Duodenal mucosa (tissue), 2 donors: Measurements from ENCODE around the gene TMEM217.

Source experiments
- H3K27ac ChIP-seq: one replicate; pipeline ENCODE4 v1.7.0; 2013; ENCODE audit warnings: low read depth, low read length
- H3K27me3 ChIP-seq, 2 donors: one replicate each; pipeline ENCODE4 v1.7.0; 2013; ENCODE audit warnings: low read length in 2 of 2, control low read depth in 1 of 2; ENCODE audit not compliant: insufficient read depth in 2 of 2, control insufficient read depth in 1 of 2
- H3K36me3 ChIP-seq, 2 donors: one replicate each; pipeline ENCODE4 v1.7.0; 2013; ENCODE audit warnings: low read length in 2 of 2, control low read depth in 1 of 2; ENCODE audit not compliant: insufficient read depth in 2 of 2, control insufficient read depth in 1 of 2
- H3K4me1 ChIP-seq, 2 donors: one replicate each; pipeline ENCODE4 v1.7.0; 2013; ENCODE audit warnings: low read length in 2 of 2, control low read depth in 1 of 2; ENCODE audit not compliant: insufficient read depth in 2 of 2, control insufficient read depth in 1 of 2
- H3K4me3 ChIP-seq, 2 donors: one replicate each; pipeline ENCODE4 v1.7.0; 2013; ENCODE audit warnings: low read length in 2 of 2, low read depth in 1 of 2
- H3K9ac ChIP-seq, 2 donors: one replicate each; pipeline ENCODE4 v1.7.0; 2013; ENCODE audit warnings: low read length in 2 of 2, low read depth in 1 of 2
- H3K9me3 ChIP-seq, 2 donors: one replicate each; pipeline ENCODE4 v1.7.0; 2013; ENCODE audit warnings: low read length in 2 of 2, control low read depth in 1 of 2; ENCODE audit not compliant: control insufficient read depth in 1 of 2

TMEM217 gene

DNA sequence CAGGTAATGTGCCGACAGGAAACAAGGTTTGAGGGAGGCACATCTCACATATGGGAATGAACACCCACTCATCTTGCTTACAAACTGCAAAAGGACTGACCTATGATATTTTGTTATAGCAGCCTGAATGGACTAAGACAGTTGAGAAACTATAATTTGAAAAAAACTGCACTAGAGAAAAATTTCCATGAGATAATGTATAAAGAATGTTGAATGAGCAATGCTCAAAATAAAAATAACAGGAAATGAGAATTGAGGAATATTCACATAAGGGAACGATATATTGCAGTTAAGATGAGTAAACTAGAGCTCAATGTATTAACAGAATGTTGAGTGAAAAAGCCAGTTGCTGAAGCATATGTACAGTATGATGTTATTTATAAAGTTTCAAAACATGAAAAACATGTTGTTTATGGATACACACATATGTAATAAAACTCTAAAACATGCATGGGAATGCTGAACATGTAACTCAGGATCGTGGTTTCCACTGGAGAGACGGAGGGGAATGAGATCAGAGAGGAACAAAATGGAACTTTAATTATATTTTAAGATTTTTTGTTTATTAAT, 6.6 kb downstream of the TMEM217 start:
- Histone ChIP-seq H3K27me3 (no peaks in the 10 kb centered on the region), H3K4me3 (no peak overlapping the region), H3K9me3 (no peaks in the 10 kb centered on the region), H3K4me1 (peaks cover 0 to 4% of the 10 kb centered on the region in 2 donors), H3K36me3 (no peaks in the 10 kb centered on the region), H3K27ac (no peak overlapping the region), H3K9ac (no peak overlapping the region)

DNA sequence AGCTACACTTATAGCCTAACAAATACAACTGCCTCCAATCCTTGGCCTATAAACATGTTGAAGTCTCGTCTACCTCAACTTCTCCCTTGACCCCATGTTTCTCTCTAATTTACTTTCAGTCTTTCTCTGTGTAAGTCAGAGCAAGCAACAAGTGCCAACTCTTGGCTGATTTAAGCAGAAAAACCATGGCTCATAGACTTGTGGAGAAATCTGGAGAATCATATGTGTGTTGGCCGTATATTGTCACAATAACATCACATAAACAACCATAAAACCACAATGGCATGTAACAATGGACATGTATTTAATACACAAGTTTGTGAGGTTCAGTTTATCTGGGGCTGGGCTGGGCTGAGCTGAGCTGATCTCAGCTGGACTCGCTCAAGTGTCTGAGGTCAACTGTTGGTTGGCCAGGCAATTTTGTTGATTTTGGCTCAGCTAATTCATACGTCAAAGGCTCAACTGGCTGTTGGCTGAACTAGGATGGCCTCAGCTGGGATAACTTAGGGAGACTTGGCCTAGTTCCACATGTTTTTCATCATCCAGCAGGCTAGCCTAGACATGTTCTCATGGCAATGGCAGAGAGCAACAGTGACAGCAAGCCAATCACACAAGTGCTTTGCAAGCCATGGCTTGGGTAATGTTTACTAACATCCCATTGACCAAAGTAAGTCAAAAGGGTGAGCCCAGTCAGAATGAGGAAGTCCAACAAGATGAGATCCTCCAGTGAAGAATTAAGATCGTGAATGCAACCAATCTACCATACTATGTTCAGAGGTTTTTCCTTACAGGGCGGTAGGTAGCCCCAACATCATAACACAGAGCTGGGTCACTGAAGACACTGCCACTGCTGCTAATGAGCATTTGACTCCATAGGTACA, 13.3 kb downstream of the TMEM217 start:
- Histone ChIP-seq H3K9ac (peak overlapping the region in 1 of 2 donors; percentile 6), H3K4me3 (no peak overlapping the region), H3K27ac (peak overlapping the region; percentile 75), H3K27me3 (no peaks in the 10 kb centered on the region), H3K9me3 (no peaks in the 10 kb centered on the region), H3K36me3 (no peaks in the 10 kb centered on the region), H3K4me1 (peaks cover 10 to 29% of the 10 kb centered on the region in 2 donors)

DNA sequence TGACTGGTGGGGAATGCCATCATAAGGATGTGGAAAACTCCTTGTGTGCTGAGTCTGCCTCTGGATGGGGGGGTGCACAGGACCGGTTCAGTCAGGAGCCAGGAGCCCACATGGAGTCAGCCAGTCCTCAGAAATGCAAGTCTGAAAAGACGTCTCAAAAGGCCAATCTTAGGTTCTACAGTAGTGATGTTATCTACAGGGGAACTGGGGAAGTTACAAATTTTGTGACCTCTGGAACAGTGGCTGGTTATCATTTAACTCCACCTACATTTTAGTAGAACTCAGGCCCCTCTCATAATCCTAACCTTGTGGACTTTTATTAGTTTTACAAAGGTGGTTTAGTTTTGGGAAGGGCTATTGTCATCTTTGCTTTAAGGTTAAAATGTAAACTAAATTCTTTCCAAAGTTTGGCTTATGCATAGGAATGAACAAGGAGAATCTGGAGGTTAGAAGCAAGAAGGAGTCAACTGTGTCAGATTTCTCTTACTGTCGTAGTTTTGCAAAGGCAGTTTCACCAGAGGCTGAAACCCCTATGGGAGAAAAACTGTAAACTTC, 14.1 kb downstream of the TMEM217 start:
- H3K9me3 ChIP-seq, result no peaks in the 10 kb centered on the region
- no peaks in the 10 kb centered on the region for H3K36me3 ChIP-seq
- H3K4me3 ChIP-seq, result no peak overlapping the region
- peak overlapping the region; percentile 75 for H3K27ac ChIP-seq
- H3K9ac ChIP-seq, result peak overlapping the region in 1 of 2 donors; percentile 6
- no peaks in the 10 kb centered on the region for H3K27me3 ChIP-seq
- peaks cover 10 to 32% of the 10 kb centered on the region in 2 donors for H3K4me1 ChIP-seq

DNA sequence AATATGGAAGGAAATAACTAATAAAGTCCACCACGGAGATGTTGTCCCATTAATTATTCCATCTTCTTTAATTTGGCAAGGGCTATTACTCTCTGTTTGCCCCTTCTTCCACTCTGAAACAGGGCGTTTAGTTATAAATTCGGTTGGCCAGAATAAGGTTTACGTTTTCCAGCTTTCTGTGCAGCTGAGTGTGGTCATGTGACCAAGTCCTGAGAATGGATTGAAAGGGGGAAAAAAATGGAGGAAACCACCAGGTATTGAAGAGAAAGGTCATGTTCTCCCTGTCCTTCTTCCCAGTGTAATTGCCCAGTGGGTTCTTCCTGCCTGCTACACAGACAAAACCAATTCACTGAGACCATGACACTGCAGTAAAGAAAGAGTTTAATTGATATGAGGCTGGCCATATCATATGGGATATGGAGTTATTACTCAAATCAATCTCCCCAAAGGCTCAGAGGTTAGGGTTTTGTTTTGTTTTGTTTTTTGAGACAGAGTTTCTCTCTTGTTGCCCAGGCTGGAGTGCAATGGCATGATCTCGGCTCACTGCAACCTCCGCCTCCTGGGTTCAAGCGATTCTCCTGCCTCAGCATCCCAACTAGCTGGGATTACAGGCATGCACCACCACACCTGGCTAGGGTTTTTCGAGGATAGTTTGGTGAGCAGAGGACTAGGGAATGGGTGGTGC, 14.7 kb downstream of the TMEM217 start:
- Histone ChIP-seq H3K9me3 (no peaks in the 10 kb centered on the region), H3K4me3 (no peak overlapping the region), H3K27me3 (no peaks in the 10 kb centered on the region), H3K27ac (peak overlapping the region; percentile 40), H3K9ac (no peak overlapping the region), H3K36me3 (no peaks in the 10 kb centered on the region), H3K4me1 (peaks cover 10 to 32% of the 10 kb centered on the region in 2 donors)

DNA sequence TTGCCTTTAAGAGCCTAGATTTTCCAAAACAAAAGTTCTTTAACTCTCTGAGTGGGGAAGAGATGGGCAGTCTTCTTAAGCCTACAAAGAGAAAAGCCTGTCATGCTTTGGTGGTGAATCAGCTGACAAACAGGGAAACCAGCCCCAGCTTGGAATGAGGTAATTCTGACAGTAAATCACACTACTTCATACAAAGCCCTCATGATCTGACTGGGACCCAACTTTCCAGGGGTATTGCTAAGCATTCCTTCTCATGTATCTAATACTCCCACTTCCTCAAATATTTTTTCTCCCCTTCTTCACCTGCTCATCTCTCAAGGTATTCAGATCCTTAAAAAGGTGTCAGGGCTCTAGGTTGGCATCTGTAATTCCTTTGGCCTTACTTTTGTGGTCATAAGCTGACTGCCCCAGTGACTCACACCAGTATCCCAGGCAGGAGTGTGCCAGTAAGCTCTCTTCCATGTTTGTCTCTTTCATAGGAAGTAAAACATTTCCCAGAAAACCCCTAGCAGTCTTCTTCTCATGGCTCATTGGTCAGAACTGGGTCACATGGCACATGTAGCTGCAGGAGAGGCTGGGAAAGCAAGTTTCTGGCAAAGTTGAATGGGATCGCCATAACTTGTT, 15.4 kb downstream of the TMEM217 start:
- Histone ChIP-seq H3K4me1 (peaks cover 10 to 32% of the 10 kb centered on the region in 2 donors), H3K36me3 (no peaks in the 10 kb centered on the region), H3K27ac (no peak overlapping the region), H3K4me3 (no peak overlapping the region), H3K9ac (no peak overlapping the region), H3K9me3 (no peaks in the 10 kb centered on the region), H3K27me3 (no peaks in the 10 kb centered on the region)

DNA sequence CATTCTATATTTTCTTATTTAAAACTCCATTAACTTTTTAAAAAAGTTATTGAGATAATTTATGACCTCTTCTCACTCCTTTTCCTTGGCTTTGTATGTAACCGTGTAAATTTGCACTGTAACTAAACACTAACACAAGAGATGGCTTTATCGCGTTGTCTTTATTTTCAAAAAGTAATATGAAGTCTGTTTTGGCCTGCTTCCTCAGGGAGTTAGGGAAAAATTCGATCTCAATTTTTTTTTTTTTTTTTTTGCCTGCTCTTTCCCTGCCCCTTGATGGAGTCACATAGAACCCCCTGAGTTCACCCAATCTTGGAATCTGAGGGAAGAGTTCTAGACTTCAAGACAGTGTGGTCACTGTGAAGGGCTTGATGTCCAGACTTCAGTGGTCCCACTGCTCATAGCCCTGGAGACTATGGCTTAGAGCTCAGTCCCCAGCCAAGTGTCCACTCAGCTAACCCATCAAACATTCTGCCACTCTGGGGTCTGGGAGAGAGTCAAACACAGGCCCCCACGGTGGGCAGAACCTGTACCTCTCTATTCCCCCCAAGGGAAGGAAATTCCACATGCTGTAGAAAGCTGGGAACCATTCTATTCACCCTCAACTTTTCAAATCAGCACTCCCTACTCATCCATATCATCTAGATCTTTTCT, 16.0 kb downstream of the TMEM217 start:
- no peaks in the 10 kb centered on the region for H3K27me3 ChIP-seq
- no peak overlapping the region for H3K9ac ChIP-seq
- H3K36me3 ChIP-seq, result no peaks in the 10 kb centered on the region
- no peak overlapping the region for H3K27ac ChIP-seq
- H3K4me1 ChIP-seq, result peaks cover 10 to 32% of the 10 kb centered on the region in 2 donors
- H3K4me3 ChIP-seq, result no peak overlapping the region
- H3K9me3 ChIP-seq, result no peaks in the 10 kb centered on the region

DNA sequence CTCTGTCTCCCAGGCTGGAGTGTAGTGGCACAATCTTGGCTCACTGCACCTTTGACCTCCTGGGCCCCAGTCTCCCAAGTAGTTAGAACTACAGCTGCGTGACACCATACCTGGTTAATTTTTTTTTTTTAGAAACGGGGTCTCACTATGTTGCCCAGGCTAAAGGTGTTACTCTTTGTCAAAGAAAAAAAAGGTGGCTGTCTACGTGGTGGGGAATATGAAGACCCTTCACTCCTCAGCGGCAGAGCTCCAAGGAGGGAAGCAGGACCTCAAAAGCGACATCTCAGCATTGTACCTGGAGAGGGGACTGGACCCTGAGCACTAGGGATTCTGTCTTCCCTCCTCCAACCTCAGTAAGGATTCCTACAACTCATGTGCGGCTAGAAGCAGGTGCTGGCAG, 16.8 kb downstream of the TMEM217 start:
- Histone ChIP-seq H3K27me3 (no peaks in the 10 kb centered on the region), H3K4me3 (no peak overlapping the region), H3K27ac (no peak overlapping the region), H3K9ac (no peak overlapping the region), H3K9me3 (no peaks in the 10 kb centered on the region), H3K4me1 (peaks cover 10 to 32% of the 10 kb centered on the region in 2 donors), H3K36me3 (no peaks in the 10 kb centered on the region)

DNA sequence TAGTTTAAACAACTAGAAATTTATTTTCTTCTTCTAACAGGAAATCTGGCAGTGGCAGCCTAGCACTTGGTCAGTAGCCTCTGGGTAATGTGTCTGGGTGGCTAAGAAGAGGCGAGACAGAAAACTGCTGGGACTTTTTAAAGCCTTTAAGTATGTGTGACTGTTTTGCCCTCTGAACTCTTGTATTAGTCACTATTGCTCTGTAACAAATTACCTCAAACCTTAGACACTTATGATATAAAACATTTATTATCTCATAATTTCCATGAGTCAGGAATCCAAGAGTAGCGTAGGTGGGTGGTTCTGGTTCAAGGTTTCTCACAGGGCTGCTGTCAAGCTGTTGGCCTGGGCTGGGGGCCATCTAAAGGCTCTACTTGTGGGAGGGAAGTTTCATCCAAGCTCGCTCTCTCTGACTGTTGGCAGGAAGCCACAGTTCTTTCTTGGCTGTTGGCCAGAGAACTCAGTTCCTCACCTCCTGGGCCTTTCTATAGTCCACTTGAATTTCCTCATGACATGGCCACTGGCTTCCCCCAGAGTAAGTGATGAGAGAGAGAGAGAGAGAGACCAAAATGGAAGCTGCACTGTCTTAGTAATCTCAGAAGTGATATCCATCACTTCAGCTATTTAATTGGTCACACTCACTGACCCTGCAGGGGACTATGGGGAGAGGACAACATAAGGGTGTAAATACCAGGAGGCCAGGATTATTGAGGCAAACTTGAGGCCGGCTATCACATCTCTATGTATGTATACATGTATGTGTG, 17.8 kb downstream of the TMEM217 start:
- Histone ChIP-seq H3K36me3 (no peaks in the 10 kb centered on the region), H3K27me3 (no peaks in the 10 kb centered on the region), H3K4me3 (no peak overlapping the region), H3K9ac (no peak overlapping the region), H3K4me1 (peaks cover 10 to 29% of the 10 kb centered on the region in 2 donors), H3K27ac (peak overlapping the region; percentile 73), H3K9me3 (no peaks in the 10 kb centered on the region)

DNA sequence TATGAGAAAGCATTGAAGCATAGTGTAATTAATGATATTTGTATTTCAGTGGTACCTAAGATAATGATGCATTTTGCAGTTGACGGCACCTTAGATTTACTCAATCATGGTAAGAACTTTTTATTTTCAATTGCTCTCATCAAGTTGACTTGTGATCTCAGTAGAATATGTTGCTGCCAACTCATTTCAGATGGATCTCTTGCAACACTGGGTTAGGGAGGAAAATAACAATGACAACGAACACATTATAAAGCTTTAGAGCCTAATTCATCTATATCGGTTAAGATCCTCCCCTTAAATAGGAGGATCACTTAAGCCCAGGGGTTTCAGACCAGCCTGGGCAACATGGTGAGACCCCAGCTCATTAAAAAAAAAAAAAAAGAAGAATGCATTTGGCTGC, 18.4 kb downstream of the TMEM217 start:
- H3K4me1 ChIP-seq, result peaks cover 10 to 23% of the 10 kb centered on the region in 2 donors

More for the DNA sequence above, 18.4 kb downstream of the TMEM217 start:
- H3K36me3 ChIP-seq, result no peaks in the 10 kb centered on the region
- no peaks in the 10 kb centered on the region for H3K27me3 ChIP-seq
- no peak overlapping the region for H3K4me3 ChIP-seq
- H3K27ac ChIP-seq, result peak overlapping the region; percentile 46
- no peaks in the 10 kb centered on the region for H3K9me3 ChIP-seq
- H3K9ac ChIP-seq, result no peak overlapping the region
